Renal cortical epithelial cell (primary cell): ENCODE data around the gene SEMA4B. TPM values are rescaled to one million over a fixed set of nuclear protein-coding genes. Genes with fewer than 3 reads are reported as not detected.
"Not testable (repeated sequence)": the region's sequence is repeated elsewhere in the genome, so short reads cannot be mapped to it uniquely, and the experiment has no call there.

ENCODE experiments used
- DNase-seq: peaks from one replicate; pipeline ENCODE4 v3.0.0-alpha.2; 2011; ENCODE audit warnings: low read depth
- total RNA-seq: library from RNA; depleted of rRNA; stranded (reverse); fragments of >200 nt; gene quantifications from 2 replicates; pipeline ENCODE4 v1.2.3, GENCODE V29; 2014

The SEMA4B gene
- total RNA-seq, 1 donor from 2014 or later: 154 TPM

- no peak for DNase-seq
These were observed 56.6 kb downstream of the SEMA4B start for GRCh38 chr15:90257776-90258175.

- no peak for DNase-seq
These were observed 58.4 kb downstream of the SEMA4B start for GRCh38 chr15:90259524-90259923.

- not testable (repeated sequence) for DNase-seq
These were observed 59.6 kb downstream of the SEMA4B start for GRCh38 chr15:90260731-90261130.

- peak; percentile 72 for DNase-seq
These were observed 60.7 kb downstream of the SEMA4B start for GRCh38 chr15:90261811-90262210.

GRCh38 chr15:90262426-90262825 lies 61.3 kb downstream of the SEMA4B start:
- DNase-seq: no peak

- DNase-seq: peak; percentile 50
These were observed 63.5 kb downstream of the SEMA4B start for GRCh38 chr15:90264671-90265070.

GRCh38 chr15:90265271-90266060 lies 64.3 kb downstream of the SEMA4B start, which contains the start of gene NGRN:
Gene NGRN, plus strand, starts transcription at chr15:90265672. Its CDS starts 41 bp downstream, at chr15:90265713.
- DNase-seq: peak; percentile 82

GRCh38 chr15:90266061-90266431 lies 64.9 kb downstream of the SEMA4B start:
- DNase-seq: peak; percentile 16

- no peak for DNase-seq
These were observed 65.4 kb downstream of the SEMA4B start for GRCh38 chr15:90266485-90266884.

GRCh38 chr15:90268415-90268814 lies 67.3 kb downstream of the SEMA4B start:
- no peak for DNase-seq

- no peak for DNase-seq
These were observed 69.5 kb downstream of the SEMA4B start for GRCh38 chr15:90270502-90271150.

GRCh38 chr15:90271459-90272166 lies 70.5 kb downstream of the SEMA4B start:
- no peak for DNase-seq

- not testable (repeated sequence) for DNase-seq
These were observed 77.3 kb downstream of the SEMA4B start for GRCh38 chr15:90278467-90278866.

Other genes with a start within 250 kb of the SEMA4B start
- 7.8 and 13.4 TPM in 2 replicates for gene ZNF710, start 200.0 kb upstream of the SEMA4B start, total RNA-seq
- 160 and 174 TPM in 2 replicates for gene IDH2, start 98.9 kb upstream of the SEMA4B start, total RNA-seq
- gene CIB1, start 32.6 kb downstream of the SEMA4B start, total RNA-seq: 44.6 and 45.6 TPM in 2 replicates
- gene GDPGP1, start 32.9 kb downstream of the SEMA4B start, total RNA-seq: 19.0 and 20.8 TPM in 2 replicates
- 0.10 TPM in 1 of 2 replicates, not detected in the other for gene TTLL13, start 48.2 kb downstream of the SEMA4B start, total RNA-seq
- 102 and 121 TPM in 2 replicates for gene NGRN, start 64.3 kb downstream of the SEMA4B start, total RNA-seq
- 2.4 and 3.9 TPM in 2 replicates for gene ZNF774, start 151.0 kb downstream of the SEMA4B start, total RNA-seq
- 206 and 486 TPM in 2 replicates for gene IQGAP1, start 186.9 kb downstream of the SEMA4B start, total RNA-seq